Smooth muscle cell of trachea (primary cell): Measurements from ENCODE around the gene BTBD1. TPM values are rescaled to one million over a fixed set of nuclear protein-coding genes. Genes with fewer than 3 reads are reported as not detected.

Experiments used
- total RNA-seq: library from RNA; depleted of rRNA; stranded (reverse); fragments of >200 nt; gene quantifications from 2 replicates; pipeline ENCODE4 v1.2.1, GENCODE V29; 2014

The BTBD1 gene
- total RNA-seq = 123 and 135 TPM in 2 replicates

DNA sequence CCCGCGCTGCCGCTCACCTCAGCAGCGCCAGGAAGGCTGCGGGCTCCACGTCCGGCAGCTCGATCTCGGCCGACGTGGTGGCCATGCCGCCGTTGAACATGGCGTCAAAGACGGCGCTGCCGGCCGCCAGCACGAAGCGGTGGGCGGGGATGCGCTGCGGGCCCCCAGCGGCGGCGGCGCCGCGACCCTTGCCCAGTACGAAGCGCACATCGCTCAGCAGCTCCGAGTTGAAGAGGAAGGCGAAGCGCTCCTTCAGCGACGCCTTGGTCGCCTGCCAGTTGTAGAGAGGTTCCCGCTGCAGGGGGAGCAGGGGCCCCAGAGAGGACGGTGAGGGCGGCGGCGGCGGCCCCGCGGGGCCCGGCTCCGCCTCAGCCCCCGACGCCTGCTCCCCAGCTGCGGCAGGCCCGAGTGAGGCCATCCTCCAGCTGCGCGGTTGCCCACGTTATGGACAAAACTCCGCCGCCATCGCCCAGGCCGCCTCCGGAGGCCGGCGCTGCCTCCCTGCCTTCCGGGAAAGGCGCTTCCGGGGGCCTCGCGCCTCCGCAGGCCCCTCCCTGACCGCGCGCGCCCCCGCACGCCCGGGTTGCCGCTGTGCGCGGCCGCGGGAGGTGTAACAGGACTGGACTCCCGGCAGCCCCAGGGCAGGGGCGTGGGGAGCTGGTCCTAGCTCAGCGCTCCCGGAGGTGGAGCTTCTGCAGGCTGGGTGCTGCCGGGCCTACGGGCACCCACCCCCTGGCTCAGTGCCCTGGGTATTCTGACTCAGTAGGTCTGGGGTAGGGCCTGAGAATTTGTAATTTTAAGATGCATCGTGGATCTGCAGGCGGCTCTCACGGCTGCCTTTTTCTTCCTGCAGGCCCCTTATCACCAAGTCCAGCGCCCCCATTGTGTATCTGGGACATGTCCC is at the start of gene BTBD1:
Gene BTBD1 (minus strand): TSS at position 519 of the 904 bp plus-strand sequence. CDS start 101 bp downstream, at position 418.

DNA sequence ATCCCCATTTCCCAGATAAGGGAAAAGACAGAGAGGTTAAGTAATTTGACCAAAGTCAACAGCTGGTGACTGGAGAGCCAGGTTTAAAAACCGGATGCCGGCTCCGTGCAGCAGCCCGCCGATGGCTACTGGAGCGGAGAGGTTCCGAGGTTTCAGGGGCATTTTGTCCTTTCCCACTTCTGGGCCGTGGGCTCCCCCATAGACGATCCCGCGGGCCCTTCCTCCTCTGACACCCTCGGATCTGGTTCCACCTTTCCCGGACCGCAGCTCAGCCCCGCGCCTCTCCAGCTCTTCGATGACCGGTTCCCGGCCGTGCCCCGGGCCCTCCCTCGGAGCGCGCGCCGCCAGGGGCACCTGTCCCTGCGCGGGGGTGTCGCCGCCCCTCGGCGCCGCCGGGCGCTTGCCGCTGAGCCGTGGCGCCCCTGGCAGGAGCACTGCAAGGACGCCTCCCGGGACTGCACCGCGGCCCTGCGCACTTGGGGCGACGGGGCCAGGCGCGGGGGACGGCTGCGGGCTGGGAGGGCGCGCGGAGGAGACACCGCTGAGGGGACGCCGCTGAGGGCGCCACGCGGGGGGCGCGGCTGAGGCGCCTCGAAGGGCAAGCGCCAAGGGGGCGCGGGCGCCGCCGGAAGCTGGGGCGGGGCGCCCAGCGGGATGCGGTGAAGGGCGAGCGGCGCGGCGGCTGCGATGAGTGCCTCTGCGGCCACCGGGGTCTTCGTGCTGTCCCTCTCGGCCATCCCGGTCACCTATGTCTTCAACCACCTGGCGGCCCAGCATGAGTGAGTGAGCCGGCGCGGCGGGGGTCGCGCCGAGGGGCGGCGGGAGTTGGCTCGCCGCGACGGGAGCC is 40.2 kb upstream of the BTBD1 start, which contains the start of gene TM6SF1:
Gene TM6SF1 (plus strand): TSS at position 652 of the 847 bp plus-strand sequence. CDS start 36 bp downstream, at position 688.

DNA sequence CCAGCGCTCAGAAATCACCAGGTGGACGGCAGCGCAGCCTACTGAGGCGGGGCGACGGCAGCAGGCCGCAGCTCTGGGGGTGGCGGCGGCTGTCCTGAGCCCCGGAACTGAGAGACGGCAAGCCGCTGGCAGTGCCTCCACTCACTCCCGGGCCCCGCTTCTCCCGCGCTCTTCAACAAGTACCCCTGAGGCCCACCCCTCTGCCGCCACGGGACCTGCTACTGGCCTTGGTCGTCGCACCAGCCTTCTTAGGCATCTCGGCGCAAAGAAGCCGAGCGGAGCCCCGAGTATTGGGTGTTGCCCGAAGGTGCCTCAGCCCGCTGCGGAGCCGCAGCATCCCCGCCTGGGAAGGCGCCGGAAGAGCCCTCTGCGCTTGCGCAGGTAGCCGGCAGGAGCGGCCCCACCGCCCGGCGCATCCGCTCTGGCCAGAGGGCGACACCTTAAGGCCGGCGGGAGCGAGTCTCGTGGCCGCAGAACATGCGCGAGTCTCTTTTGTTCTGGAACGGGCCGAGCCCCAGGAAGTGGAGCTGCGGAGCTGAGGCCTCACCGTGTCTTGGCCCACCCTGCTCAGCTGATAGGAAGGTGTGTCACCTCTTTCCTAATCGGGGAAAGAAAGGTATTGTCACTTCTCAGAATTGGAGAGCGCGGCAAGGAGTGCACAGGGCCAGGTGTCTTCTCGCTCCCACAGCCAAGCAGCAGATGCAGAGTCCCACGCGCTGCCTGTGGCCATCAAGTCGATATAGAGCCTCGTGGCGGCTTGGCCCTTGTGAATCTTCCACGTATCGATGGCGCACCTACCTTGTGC is 55.6 kb downstream of the BTBD1 start, which contains the start of gene C15orf40:
Gene C15orf40 (minus strand): TSS at position 369 of the 805 bp plus-strand sequence. CDS start 32 bp downstream, at position 337.

DNA sequence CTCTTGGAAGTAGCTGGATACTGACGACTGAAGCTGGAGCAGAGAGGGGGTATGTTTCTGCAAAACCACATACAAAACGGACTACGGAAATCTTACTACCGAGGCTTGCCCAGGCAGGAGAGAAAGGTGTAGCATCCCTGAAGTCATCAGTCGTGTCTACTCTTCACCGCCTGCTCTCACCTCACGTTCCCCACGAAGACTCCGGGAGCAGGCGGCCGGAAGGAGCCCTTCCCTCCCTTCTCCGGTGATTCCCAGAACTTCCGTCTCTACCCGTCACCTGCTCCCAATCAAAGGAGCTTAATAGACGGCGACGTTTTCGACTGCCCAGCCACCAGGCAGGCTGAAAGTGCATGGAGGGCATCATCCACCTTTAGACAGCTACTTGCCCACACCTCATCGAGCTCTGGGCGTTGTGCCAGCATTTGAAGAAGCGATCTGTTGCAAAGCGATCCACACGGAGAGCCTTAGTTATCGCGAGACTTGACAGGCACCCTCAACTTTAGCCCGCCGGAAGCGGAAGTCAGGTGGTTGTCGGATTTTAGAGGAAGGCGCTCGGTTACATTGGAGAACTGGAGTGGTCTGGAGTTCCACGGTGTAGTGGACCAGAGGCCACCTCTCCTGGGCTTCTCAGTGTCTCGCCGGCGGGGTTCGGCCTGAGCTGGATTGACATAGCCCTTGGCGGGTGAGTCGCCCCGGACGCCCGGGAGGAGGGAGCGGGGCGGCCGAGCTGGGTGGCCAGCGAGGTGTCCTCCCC is 81.2 kb downstream of the BTBD1 start, which contains the start of gene RAMAC:
Gene RAMAC (plus strand): TSS at position 523 of the 754 bp plus-strand sequence. CDS start 2,809 bp downstream, outside the sequence.

Other genes starting within 250 kb of the BTBD1 start
- gene HOMER2, start 114.5 kb downstream of the BTBD1 start, total RNA-seq = 7.3 and 12.9 TPM in 2 replicates
- 28.8 and 35.6 TPM in 2 replicates for gene RAMAC, start 81.0 kb downstream of the BTBD1 start, total RNA-seq
- 12.5 and 12.7 TPM in 2 replicates for gene C15orf40, start 55.6 kb downstream of the BTBD1 start, total RNA-seq
- gene TM6SF1, start 40.4 kb upstream of the BTBD1 start, total RNA-seq = 3.0 and 3.3 TPM in 2 replicates
- 24.5 and 70.1 TPM in 2 replicates for gene HDGFL3, start 140.6 kb upstream of the BTBD1 start, total RNA-seq
- 6.1 and 7.9 TPM in 2 replicates for gene BNC1, start 217.4 kb upstream of the BTBD1 start, total RNA-seq